ENCODE data around the gene NACC2. TPM values are rescaled to one million over a fixed set of nuclear protein-coding genes. Genes with fewer than 3 reads are reported as not detected.
"Not testable (repeated sequence)": the region's sequence is repeated elsewhere in the genome, so short reads cannot be mapped to it uniquely, and the experiment has no call there.

The NACC2 gene
- total RNA-seq, 2 donors from 2014 or later, result 7.8 to 9.7 TPM

DNA sequence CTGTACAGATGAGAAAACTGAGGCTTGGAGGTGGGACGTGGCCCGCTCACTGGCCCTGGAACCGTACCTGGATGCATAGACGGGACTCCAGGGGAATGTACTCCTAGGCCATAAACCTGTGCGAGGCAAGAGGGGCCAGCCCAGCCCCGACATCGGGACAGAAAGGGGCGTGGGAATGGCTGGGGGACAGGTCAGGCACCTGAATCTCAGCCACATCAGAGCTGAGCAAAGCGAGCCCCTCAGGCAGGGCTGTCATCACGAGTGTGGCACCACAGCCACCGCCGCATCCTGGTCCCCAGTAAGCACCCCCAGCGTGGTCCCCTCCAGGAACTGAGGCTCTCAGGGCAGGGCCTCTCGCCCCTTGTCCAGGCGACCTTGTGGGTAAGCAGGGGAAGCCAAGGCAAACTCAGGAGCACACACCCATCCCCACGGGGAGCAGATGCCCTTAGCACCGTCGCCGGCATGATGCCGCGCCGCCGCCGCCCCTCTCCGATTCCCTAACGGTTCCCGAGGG is 16.5 kb downstream of the NACC2 start:
- no peak for ATAC-seq (replicated peaks)
- H3K27ac Mint-ChIP-seq, result no peak overlapping the region
- H3K4me3 Mint-ChIP-seq, result no peak overlapping the region
- peaks cover 4% of the 10 kb centered on the region for H3K4me1 Mint-ChIP-seq
- no peaks in the 10 kb centered on the region for H3K27me3 Mint-ChIP-seq
- H3K9me3 Mint-ChIP-seq, result no peaks in the 10 kb centered on the region
- no peaks in the 10 kb centered on the region for H3K36me3 Mint-ChIP-seq (ENCODE audit: low read depth)

DNA sequence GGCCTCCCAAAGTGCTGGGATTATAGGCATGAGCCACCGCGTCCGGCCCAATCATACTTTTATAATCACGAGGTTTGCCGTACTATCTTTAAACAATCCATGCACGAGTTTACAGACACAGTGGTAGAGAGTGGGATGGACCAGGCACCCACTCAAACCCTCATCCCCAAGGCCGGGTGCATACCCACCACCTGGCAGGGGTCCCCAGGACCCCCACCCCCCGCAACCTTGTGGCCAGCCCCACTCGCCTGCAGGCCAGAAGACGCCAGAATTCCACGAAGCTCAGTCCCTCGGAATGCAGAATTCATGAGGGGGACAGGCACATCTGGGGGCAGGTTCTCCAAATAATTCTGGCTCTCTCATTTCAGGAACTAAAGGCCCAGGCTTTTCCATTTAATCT is 17.1 kb downstream of the NACC2 start:
- no peak for ATAC-seq (replicated peaks)
- Mint-ChIP-seq H3K27me3 (no peaks in the 10 kb centered on the region), H3K27ac (no peak overlapping the region), H3K9me3 (no peaks in the 10 kb centered on the region), H3K4me1 (peaks cover 4% of the 10 kb centered on the region), H3K36me3 (ENCODE audit: low read depth) (no peaks in the 10 kb centered on the region), H3K4me3 (no peak overlapping the region)

DNA sequence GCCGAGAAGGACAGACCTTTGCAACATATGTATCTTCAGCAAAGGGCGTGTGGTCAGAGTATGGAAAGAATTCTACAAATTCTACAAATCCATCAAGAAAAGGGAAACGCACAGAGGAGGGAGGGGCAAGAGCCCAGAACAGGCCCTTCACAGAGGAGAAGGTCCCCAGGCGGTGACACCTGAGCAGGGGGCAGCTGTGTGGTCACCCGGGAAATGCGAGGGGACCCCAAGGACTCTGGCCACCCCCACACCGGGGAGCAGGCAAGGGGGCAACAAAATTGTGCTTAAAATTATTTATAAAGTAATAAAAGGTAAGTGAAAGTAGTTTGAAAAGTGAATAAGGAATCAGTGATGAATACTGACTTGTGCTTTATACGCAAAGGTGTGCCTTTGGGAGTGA is 17.6 kb downstream of the NACC2 start:
- Mint-ChIP-seq H3K36me3 (ENCODE audit: low read depth) (no peaks in the 10 kb centered on the region), H3K9me3 (no peaks in the 10 kb centered on the region), H3K4me1 (peaks cover 4% of the 10 kb centered on the region), H3K4me3 (no peak overlapping the region), H3K27ac (peak overlapping the region; percentile 29), H3K27me3 (no peaks in the 10 kb centered on the region)
- no peak for ATAC-seq (replicated peaks)

- Mint-ChIP-seq H3K4me3 (no peak overlapping the region), H3K4me1 (peaks cover 4% of the 10 kb centered on the region), H3K27me3 (no peaks in the 10 kb centered on the region), H3K27ac (no peak overlapping the region), H3K9me3 (no peaks in the 10 kb centered on the region), H3K36me3 (ENCODE audit: low read depth) (no peaks in the 10 kb centered on the region)
- no peak for ATAC-seq (replicated peaks)
Measured at GRCh38 chr9:136075881-136076678, 19.0 kb downstream of the NACC2 start.

- no peak for ATAC-seq (replicated peaks)
- H3K27me3 Mint-ChIP-seq, result no peaks in the 10 kb centered on the region
- H3K9me3 Mint-ChIP-seq, result no peaks in the 10 kb centered on the region
- H3K4me1 Mint-ChIP-seq, result peaks cover 4% of the 10 kb centered on the region
- no peak overlapping the region for H3K27ac Mint-ChIP-seq
- H3K4me3 Mint-ChIP-seq, result no peak overlapping the region
- H3K36me3 Mint-ChIP-seq (ENCODE audit: low read depth), result peaks cover 6% of the 10 kb centered on the region
Measured at GRCh38 chr9:136075134-136075841, 19.8 kb downstream of the NACC2 start.

DNA sequence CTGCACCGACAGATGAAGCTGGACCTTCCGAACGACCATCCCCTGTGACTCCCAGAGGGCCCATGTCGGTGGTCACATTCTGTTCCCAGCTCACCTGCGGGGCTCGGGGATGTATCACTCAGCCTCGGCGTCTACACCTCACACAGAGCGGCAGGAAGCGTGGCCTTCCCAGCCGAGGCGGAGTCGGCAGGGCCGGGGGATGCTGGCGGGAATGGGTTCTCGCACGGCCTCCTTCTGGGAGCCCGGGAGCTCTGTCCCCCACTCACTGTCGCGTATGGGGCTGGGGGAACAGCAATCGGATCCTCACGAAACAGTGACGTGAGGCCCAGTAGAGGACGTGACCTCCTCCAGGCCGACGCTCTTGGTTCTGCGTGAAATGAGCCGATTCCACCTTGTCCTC is 20.4 kb downstream of the NACC2 start:
- peaks cover 6% of the 10 kb centered on the region for H3K36me3 Mint-ChIP-seq (ENCODE audit: low read depth)
- H3K9me3 Mint-ChIP-seq, result no peaks in the 10 kb centered on the region
- no peak for ATAC-seq (replicated peaks)
- H3K27ac Mint-ChIP-seq, result no peak overlapping the region
- peaks cover 4% of the 10 kb centered on the region for H3K4me1 Mint-ChIP-seq
- no peaks in the 10 kb centered on the region for H3K27me3 Mint-ChIP-seq
- H3K4me3 Mint-ChIP-seq, result no peak overlapping the region

DNA sequence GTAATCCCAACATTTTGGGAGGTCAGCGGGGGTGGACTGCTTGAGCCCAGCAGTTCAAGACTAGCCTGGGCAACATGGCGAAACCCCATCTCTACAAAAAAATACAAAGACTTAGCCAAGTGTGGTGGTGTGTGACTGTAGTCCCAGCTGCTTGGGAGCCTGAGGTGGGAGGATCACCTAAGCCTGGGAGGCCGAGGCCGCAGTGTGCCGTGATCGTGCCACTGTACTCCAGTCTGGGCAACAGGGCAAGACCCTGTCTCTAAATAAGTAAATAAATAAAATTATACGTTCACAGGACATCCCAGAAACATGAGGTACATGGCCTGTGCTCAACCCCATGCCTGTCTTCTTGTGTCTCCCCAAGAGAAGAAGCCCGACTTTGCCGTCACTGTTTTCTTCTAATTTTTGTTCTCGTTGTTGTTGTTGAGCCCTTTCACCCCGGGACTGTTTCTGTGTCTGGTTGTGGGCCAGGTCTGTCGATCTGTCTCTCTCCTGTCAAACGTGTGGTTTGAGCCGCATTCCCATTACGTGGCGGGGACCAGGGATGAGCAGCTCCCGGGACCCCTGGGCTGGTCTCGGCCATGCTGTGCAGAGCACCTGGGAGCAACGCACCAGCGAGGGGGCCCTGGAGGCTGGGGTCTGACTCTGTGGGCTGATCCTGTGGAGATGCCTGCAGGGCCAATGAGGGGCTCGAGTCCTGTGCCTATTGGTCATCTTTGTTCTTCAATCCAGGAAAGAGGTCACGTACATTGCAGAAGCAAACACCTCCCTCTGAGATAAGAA is 32.2 kb downstream of the NACC2 start:
- H3K36me3 Mint-ChIP-seq (ENCODE audit: low read depth), result peaks cover 11% of the 10 kb centered on the region

DNA sequence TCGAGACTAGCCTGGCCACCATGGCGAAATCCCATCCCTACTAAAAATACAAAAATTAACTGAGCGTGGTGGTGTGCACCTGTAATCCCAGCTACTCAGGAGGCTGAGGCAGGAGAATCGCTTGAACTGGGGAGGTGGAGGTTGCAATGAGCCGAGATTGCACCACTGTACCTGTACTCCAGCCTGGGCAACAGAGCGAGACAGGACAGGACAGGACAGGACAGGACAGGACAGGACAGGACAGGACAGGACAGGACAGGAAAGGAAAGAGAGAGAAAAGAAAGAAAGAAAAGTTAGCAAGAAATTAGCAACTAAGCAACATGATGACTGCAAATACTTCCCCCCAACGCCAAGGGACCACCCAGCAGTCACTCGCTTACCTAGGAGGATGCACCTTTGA is 33.2 kb downstream of the NACC2 start:
- H3K36me3 Mint-ChIP-seq (ENCODE audit: low read depth), result peaks cover 11% of the 10 kb centered on the region
- not testable (repeated sequence) for H3K4me3 Mint-ChIP-seq; H3K27ac Mint-ChIP-seq; H3K4me1 Mint-ChIP-seq; H3K9me3 Mint-ChIP-seq; H3K27me3 Mint-ChIP-seq; ATAC-seq (replicated peaks)

More for the DNA sequence above, 32.2 kb downstream of the NACC2 start:
- no peak overlapping the region for H3K27ac Mint-ChIP-seq
- H3K27me3 Mint-ChIP-seq, result no peaks in the 10 kb centered on the region
- H3K4me1 Mint-ChIP-seq, result peaks cover 4% of the 10 kb centered on the region
- no peak for ATAC-seq (replicated peaks)
- no peaks in the 10 kb centered on the region for H3K9me3 Mint-ChIP-seq
- H3K4me3 Mint-ChIP-seq, result no peak overlapping the region

- Mint-ChIP-seq H3K9me3 (no peaks in the 10 kb centered on the region), H3K27me3 (no peaks in the 10 kb centered on the region), H3K36me3 (ENCODE audit: low read depth) (peaks cover 8% of the 10 kb centered on the region), H3K4me1 (peaks cover 4% of the 10 kb centered on the region), H3K27ac (no peak overlapping the region), H3K4me3 (no peak overlapping the region)
- ATAC-seq (replicated peaks), result no peak
Measured at GRCh38 chr9:136061405-136061804, 33.7 kb downstream of the NACC2 start.

GRCh38 chr9:136060671-136061371 is 34.3 kb downstream of the NACC2 start:
- Mint-ChIP-seq H3K36me3 (ENCODE audit: low read depth) (peaks cover 6% of the 10 kb centered on the region), H3K9me3 (no peaks in the 10 kb centered on the region), H3K27ac (no peak overlapping the region), H3K27me3 (no peaks in the 10 kb centered on the region), H3K4me1 (peaks cover 4% of the 10 kb centered on the region), H3K4me3 (no peak overlapping the region)
- no peak for ATAC-seq (replicated peaks)

DNA sequence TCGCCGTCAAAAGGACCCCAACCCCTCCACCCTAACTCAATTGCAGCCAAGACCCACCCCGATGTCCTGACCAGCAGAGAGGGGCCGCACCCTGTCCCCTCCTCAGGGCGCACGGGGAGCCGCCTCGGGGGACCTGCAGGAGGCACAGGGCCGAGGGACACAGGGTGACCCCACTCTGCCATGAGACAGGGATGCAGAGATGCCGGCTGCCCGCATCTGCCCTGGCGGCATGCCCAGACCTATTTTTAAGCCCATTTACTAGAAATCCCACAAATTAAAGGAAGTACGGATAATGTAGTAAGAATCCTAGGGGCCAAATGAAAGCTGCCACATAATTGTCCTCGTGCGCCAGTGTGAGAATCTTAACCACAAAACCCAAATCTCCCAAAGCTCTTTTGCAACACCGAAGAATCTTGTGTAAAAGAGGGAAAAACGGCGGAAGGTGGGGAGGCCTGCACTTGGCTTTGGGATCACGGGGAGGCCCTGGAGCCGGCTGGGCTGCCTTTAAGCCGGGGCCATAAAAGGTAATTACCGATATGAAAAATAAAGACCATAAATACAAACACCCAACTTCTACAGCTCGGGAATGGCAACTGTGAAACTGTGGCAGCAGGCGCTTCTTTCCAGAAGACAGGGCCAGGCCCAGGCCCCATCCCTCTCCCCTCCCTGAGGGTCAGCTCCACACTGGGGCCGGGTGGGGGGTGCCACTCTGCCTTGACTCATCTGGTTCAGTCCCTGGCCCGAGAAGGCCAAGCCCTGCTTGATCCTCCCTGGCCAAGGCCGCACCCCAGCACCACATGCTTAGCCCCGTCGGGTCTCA is 35.0 kb downstream of the NACC2 start:
- H3K36me3 Mint-ChIP-seq (ENCODE audit: low read depth), result peaks cover 6% of the 10 kb centered on the region
- no peak for ATAC-seq (replicated peaks)

DNA sequence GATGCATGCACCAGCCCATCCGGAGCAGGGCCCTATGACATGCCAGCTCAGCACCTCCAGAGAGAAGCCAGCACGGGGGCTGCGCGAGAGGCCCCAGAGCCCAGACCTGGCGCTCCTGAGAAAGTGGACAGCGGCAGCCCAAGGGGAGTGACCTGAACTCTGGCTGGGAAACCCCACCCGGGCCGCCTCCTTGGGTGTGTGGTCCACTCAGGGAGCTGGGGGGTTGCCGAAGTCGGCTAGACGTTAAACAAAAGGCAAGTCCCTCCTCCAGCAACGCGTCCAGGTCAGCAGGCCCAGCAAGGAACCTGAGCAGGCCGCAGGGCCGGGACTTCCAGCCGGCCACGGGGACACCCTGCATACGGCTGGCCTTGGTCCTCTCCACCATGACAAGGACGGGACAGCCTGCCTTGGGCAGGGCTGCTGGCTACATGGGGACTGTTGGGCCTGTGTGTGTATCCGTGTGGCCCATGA is 35.7 kb downstream of the NACC2 start:
- Mint-ChIP-seq H3K4me1 (peaks cover 4% of the 10 kb centered on the region), H3K27me3 (no peaks in the 10 kb centered on the region), H3K9me3 (no peaks in the 10 kb centered on the region), H3K4me3 (no peak overlapping the region), H3K36me3 (ENCODE audit: low read depth) (peaks cover 6% of the 10 kb centered on the region), H3K27ac (no peak overlapping the region)
- no peak for ATAC-seq (replicated peaks)

More for the DNA sequence above, 35.0 kb downstream of the NACC2 start:
- Mint-ChIP-seq H3K9me3 (no peaks in the 10 kb centered on the region), H3K4me3 (no peak overlapping the region), H3K27ac (no peak overlapping the region), H3K27me3 (no peaks in the 10 kb centered on the region), H3K4me1 (peaks cover 4% of the 10 kb centered on the region)

DNA sequence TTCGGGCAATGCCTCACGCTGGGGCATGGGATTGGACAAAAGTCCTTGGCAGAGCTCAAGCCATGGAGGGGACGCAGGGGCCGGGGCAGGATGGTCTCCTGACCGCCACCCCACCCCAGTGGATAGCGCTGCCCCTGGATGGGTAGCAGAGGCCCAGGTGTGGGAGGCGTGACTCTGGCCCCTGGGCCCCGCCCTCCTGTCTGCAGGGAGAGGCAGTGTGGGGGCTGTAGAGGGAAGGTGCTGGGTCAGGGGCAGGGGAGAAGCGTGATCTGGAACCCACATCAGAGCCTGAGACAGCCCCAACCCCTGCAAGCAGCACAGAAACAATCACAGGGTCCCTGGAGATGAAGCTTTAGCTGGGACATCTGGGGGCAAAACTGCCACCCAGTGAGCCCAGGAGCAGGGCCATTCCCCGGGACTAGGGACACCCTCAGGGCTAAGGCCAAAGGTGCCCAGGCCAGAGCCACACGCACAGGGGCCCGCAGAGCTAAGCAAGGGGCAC is 36.2 kb downstream of the NACC2 start:
- no peak for ATAC-seq (replicated peaks)
- H3K27me3 Mint-ChIP-seq, result no peaks in the 10 kb centered on the region

More for the DNA sequence above, 36.2 kb downstream of the NACC2 start:
- no peaks in the 10 kb centered on the region for H3K9me3 Mint-ChIP-seq
- H3K4me3 Mint-ChIP-seq, result no peak overlapping the region
- peaks cover 4% of the 10 kb centered on the region for H3K4me1 Mint-ChIP-seq
- peaks cover 6% of the 10 kb centered on the region for H3K36me3 Mint-ChIP-seq (ENCODE audit: low read depth)
- no peak overlapping the region for H3K27ac Mint-ChIP-seq
